ENCODE data around the gene LSM14A.

DNA sequence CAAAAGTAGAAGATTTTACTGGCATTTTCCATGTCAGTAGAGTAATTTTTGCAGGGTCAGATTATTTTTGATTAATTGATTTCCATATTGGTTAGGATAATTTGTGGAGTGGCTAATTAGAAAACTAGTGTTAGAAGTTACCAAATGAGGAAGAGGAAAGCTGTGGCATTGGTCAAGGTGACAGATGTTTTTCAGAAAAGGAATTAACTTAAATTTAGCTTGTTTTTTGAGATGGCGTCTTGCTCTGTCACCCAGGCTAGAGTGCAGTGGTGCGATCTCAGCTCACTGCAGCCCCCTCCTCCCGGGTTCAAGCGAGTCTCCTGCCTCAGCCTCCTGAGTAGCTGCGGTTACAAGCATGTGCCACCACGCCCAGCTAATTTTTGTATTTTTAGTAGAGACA, 28.8 kb downstream of the LSM14A start:
- TF ChIP-seq, protein P1, sequence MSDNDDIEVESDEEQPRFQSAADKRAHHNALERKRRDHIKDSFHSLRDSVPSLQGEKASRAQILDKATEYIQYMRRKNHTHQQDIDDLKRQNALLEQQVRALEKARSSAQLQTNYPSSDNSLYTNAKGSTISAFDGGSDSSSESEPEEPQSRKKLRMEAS (IDR thresholded peaks at IDR 0.05; ENCODE audit: low read depth, low read length) = no peak
- TF ChIP-seq, protein P2, sequence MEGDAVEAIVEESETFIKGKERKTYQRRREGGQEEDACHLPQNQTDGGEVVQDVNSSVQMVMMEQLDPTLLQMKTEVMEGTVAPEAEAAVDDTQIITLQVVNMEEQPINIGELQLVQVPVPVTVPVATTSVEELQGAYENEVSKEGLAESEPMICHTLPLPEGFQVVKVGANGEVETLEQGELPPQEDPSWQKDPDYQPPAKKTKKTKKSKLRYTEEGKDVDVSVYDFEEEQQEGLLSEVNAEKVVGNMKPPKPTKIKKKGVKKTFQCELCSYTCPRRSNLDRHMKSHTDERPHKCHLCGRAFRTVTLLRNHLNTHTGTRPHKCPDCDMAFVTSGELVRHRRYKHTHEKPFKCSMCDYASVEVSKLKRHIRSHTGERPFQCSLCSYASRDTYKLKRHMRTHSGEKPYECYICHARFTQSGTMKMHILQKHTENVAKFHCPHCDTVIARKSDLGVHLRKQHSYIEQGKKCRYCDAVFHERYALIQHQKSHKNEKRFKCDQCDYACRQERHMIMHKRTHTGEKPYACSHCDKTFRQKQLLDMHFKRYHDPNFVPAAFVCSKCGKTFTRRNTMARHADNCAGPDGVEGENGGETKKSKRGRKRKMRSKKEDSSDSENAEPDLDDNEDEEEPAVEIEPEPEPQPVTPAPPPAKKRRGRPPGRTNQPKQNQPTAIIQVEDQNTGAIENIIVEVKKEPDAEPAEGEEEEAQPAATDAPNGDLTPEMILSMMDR (IDR thresholded peaks at IDR 0.05; ENCODE audit: low read depth, low read length) = no peak

Measured in NB4 (cell line).